ENCODE measurements around the gene SRSF8.

DNA sequence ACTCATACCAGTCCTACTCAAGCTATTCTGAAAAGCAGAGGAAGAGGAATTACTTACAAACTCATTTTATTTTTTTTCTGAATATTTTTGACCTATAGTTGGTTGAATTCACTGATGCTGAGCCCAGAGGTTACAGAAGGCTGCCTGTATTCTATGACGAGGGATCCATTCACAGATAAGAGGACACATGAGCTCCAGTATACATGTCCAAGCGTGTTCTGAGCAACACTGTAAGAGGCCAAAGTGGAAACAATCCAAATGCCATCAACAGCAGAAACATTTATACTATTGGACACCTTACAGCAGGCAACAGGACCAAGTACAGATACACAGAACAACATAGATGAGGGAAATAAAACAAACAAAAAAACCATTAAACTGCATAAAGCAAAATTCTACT is 31.4 kb upstream of the SRSF8 start:
- TF ChIP-seq EZH2 (IDR thresholded peaks at IDR 0.05; ENCODE audit: borderline replicate concordance, insufficient read depth, low read depth, low read length, poor library complexity, severe bottlenecking) = no peak
- no peak for TF ChIP-seq CTCF (IDR thresholded peaks at IDR 0.05)

All from B cell (primary cell).